Endodermal cell (in vitro differentiated cells): ENCODE data around the gene EMD. TPM values are rescaled to one million over a fixed set of nuclear protein-coding genes. Genes with fewer than 3 reads are reported as not detected.

Experiments used
- DNase-seq: peaks from one replicate; pipeline ENCODE4 v3.0.0-alpha.2; 2017
- H3K27ac ChIP-seq: 2 replicates; pipeline ENCODE4 v1.5.1; 2013; ENCODE audit warnings: mild to moderate bottlenecking, low read depth, low read length, moderate library complexity
- H3K27me3 ChIP-seq: 2 replicates; pipeline ENCODE4 v1.6.1; 2013; ENCODE audit warnings: mild to moderate bottlenecking, low read length, moderate library complexity; ENCODE audit not compliant: insufficient read depth, control insufficient read depth, poor library complexity, severe bottlenecking
- H3K36me3 ChIP-seq: 2 replicates; pipeline ENCODE4 v1.7.0; 2013; ENCODE audit warnings: mild to moderate bottlenecking, low read length, moderate library complexity; ENCODE audit not compliant: control insufficient read depth, insufficient read depth
- H3K4me1 ChIP-seq: one replicate; pipeline ENCODE4 v1.7.0; 2013; ENCODE audit warnings: low read length; ENCODE audit not compliant: control insufficient read depth, insufficient read depth
- H3K4me3 ChIP-seq: 2 replicates; pipeline ENCODE4 v1.5.1; 2013; ENCODE audit warnings: mild to moderate bottlenecking, low read length, moderate library complexity
- H3K9ac ChIP-seq: 2 replicates; pipeline ENCODE4 v1.6.1; 2013; ENCODE audit warnings: mild to moderate bottlenecking, low read length, moderate library complexity; ENCODE audit not compliant: poor library complexity, severe bottlenecking; ENCODE audit errors: extremely low read depth
- H3K9me3 ChIP-seq: 2 replicates; pipeline ENCODE4 v1.6.1; 2013; ENCODE audit warnings: mild to moderate bottlenecking, low read length, moderate library complexity; ENCODE audit not compliant: control insufficient read depth
- H3K27ac Mint-ChIP-seq: 2 replicates; pipeline ENCODE4 v1.8.0; 2020; ENCODE audit warnings: mixed read lengths
- H3K27me3 Mint-ChIP-seq: 2 replicates; pipeline ENCODE4 v1.8.0; 2021; ENCODE audit warnings: mild to moderate bottlenecking, mixed read lengths; ENCODE audit not compliant: insufficient read depth
- H3K36me3 Mint-ChIP-seq: 2 replicates; pipeline ENCODE4 v1.8.0; 2020; ENCODE audit warnings: low read depth, mixed read lengths
- H3K4me1 Mint-ChIP-seq: 2 replicates; pipeline ENCODE4 v1.8.0; 2020; ENCODE audit warnings: mixed read lengths
- H3K4me3 Mint-ChIP-seq: 2 replicates; pipeline ENCODE4 v1.8.0; 2020; ENCODE audit warnings: mild to moderate bottlenecking, moderate library complexity, mixed read lengths
- H3K9me3 Mint-ChIP-seq: 2 replicates; pipeline ENCODE4 v1.8.0; 2020; ENCODE audit warnings: mild to moderate bottlenecking, mixed read lengths
- CTCF ChIP-seq: fragments of 200-600 bp; sonication (generic); conservative IDR thresholded peaks from 2 replicates; pipeline ENCODE4 v1.5.0; 2021; ENCODE audit warnings: antibody characterized with exemption, mild to moderate bottlenecking
- WGBS, 2 experiments: methylation state at CpG; one replicate each; pipeline versions ENCODE4 v1.1.5 to v1.1.7; 2013; ENCODE audit warnings: missing lambda C conversion rate in 2 of 2, mixed read lengths in 1 of 2; ENCODE audit not compliant: insufficient coverage in 1 of 2, insufficient read length in 1 of 2; 5-methylcytosine and 5-hydroxymethylcytosine counted together
- total RNA-seq, 2 donors: library from RNA; stranded (reverse); fragmentation: NEBNext Ultra II Directional in 1 of 2; extraction: Animal tissue kit (Norgen Biotek cat#: 25700) in 1 of 2; gene quantifications; 2 replicates in 1 of 2; 3 replicates in 1 of 2; pipeline ENCODE4 v1.2.1, GENCODE V29; 2021

EMD gene
- total RNA-seq, 2 donors from 2014 or later: 60.3 to 76.4 TPM

DNA sequence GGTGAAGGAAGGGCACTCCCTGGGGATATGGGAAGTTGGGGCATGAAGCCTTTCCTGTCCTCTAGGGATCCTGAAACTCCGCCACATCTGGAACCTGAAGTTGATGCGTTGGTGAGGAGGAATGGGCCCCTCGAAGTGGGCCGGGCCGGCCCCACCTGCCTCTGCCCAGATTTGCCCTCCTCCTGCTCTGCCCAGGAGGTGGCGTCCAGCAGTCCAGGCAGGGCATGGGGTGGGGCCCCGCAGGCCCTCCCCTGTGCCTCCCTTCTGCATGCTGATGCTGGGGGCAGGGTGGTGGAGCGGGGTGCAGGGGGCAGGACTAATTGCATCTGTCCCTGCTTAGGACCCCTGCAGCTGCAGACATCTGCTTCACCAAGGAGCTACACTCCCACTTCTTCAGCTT lies 34.0 kb downstream of the EMD start:
- peaks cover 3% of the 10 kb centered on the region for H3K36me3 Mint-ChIP-seq
- Histone ChIP-seq H3K27me3 (no peaks in the 10 kb centered on the region), H3K4me1 (no peaks in the 10 kb centered on the region), H3K9ac (no peak overlapping the region), H3K27ac (no peak overlapping the region), H3K36me3 (no peaks in the 10 kb centered on the region), H3K4me3 (no peak overlapping the region), H3K9me3 (no peaks in the 10 kb centered on the region)
- H3K27me3 Mint-ChIP-seq: peaks cover 1% of the 10 kb centered on the region
- H3K9me3 Mint-ChIP-seq: peaks cover 53% of the 10 kb centered on the region
- DNase-seq: no peak
- no peak overlapping the region for H3K27ac Mint-ChIP-seq
- H3K4me1 Mint-ChIP-seq: peaks cover 5% of the 10 kb centered on the region
- TF ChIP-seq CTCF: no peak
- H3K4me3 Mint-ChIP-seq: no peak overlapping the region
- WGBS, 2 experiments: 90% methylated on average over 7 of the region's 8 CpGs; no CpG with 5 or more reads in 1 of the 2 experiments

DNA sequence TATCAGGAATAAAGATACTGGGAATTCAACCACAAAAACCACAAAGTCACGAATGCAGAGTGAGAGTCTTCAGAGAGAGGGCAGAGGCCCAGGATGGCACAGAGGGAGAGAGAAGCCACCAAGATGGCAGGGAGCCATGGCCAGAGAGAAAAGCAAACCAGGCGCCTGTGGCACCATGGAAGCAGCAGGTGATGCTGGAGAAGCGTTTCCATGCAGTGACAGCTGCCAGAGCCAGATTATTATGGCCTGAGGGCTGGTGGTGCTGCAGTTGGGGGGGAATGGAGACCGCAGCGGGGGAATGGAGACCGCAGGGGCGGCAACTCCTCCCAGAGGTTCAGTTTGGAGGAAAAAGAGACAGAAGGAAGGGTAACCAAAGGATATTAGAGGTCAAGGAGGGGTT lies 38.1 kb downstream of the EMD start:
- no peaks in the 10 kb centered on the region for H3K9me3 ChIP-seq
- no peaks in the 10 kb centered on the region for H3K36me3 ChIP-seq
- H3K27me3 Mint-ChIP-seq: no peaks in the 10 kb centered on the region
- no peak overlapping the region for H3K27ac Mint-ChIP-seq
- TF ChIP-seq CTCF: no peak
- H3K4me3 ChIP-seq: no peak overlapping the region
- H3K27ac ChIP-seq: no peak overlapping the region
- H3K36me3 Mint-ChIP-seq: peaks cover 5% of the 10 kb centered on the region
- WGBS, 2 experiments: 94 to 95% methylated on average over 2 to 7 of the region's 7 CpGs
- H3K9ac ChIP-seq: no peak overlapping the region
- no peaks in the 10 kb centered on the region for H3K4me1 ChIP-seq
- no peaks in the 10 kb centered on the region for H3K4me1 Mint-ChIP-seq
- peaks cover 63% of the 10 kb centered on the region for H3K9me3 Mint-ChIP-seq
- no peaks in the 10 kb centered on the region for H3K27me3 ChIP-seq
- no peak for DNase-seq
- H3K4me3 Mint-ChIP-seq: no peak overlapping the region

- Mint-ChIP-seq H3K4me1 (no peaks in the 10 kb centered on the region), H3K4me3 (no peak overlapping the region), H3K36me3 (peaks cover 5% of the 10 kb centered on the region), H3K27ac (no peak overlapping the region), H3K27me3 (no peaks in the 10 kb centered on the region), H3K9me3 (peaks cover 55% of the 10 kb centered on the region)
- DNase-seq: no peak
- H3K27ac ChIP-seq: no peak overlapping the region
- H3K9me3 ChIP-seq: no peaks in the 10 kb centered on the region
- no peaks in the 10 kb centered on the region for H3K4me1 ChIP-seq
- 94% methylated on average over 8 of the region's 8 CpGs; no CpG with 5 or more reads in 1 of the 2 experiments for WGBS, 2 experiments
- no peak for TF ChIP-seq CTCF
- no peaks in the 10 kb centered on the region for H3K36me3 ChIP-seq
- no peak overlapping the region for H3K9ac ChIP-seq
- no peak overlapping the region for H3K4me3 ChIP-seq
- H3K27me3 ChIP-seq: no peaks in the 10 kb centered on the region
Measured at GRCh38 chrX:154419189-154419588, 40.1 kb downstream of the EMD start.
